DOHH2 (cell line): ENCODE data around the gene ACSBG1.

Experiments
- CTCF ChIP-seq: fragments of 200-600 bp; sonication (generic); IDR thresholded peaks from one replicate; pipeline ENCODE4 v1.5.1; 2014; ENCODE audit warnings: antibody characterized with exemption, mild to moderate bottlenecking, low read depth, low read length; ENCODE audit not compliant: poor library complexity, severe bottlenecking
- EZH2phosphoT487 ChIP-seq: fragments of 200-600 bp; sonication (generic); IDR thresholded peaks from 2 replicates; pipeline ENCODE4 v1.6.1; 2017; ENCODE audit warnings: borderline replicate concordance, mild to moderate bottlenecking, antibody characterized with exemption, low read length, moderate library complexity, mixed read lengths

- TF ChIP-seq CTCF (no peak), EZH2phosphoT487 (no peak)
These were observed 60.0 kb downstream of the ACSBG1 start for GRCh38 chr15:78174401-78174800.
